Uterus (tissue), 4 donors: ENCODE results near the gene NUCKS1. TPM values are rescaled to one million over a fixed set of nuclear protein-coding genes. Genes with fewer than 3 reads are reported as not detected.

ENCODE experiments used
- DNase-seq, 2 donors: peaks; one replicate each; pipeline ENCODE4 v3.0.0-alpha.2; 2019 to 2020
- H3K27ac ChIP-seq, 2 donors: fragments of 200-600 bp; sonication (generic); 1 replicate in 1 of 2; 2 replicates in 1 of 2; pipeline ENCODE4 v1.5.1; 2016 to 2018
- H3K27me3 ChIP-seq, 2 donors: fragments of 200-600 bp; sonication (generic); one replicate each; pipeline ENCODE4 v1.5.1; 2018 to 2019; ENCODE audit warnings: control low read depth in 1 of 2
- H3K36me3 ChIP-seq, 2 donors: fragments of 200-600 bp; sonication (generic); one replicate each; pipeline ENCODE4 v1.5.1; 2019; ENCODE audit warnings: control low read depth in 1 of 2
- H3K4me1 ChIP-seq, 2 donors: fragments of 200-600 bp; sonication (generic); one replicate each; pipeline ENCODE4 v1.5.1; 2018 to 2019; ENCODE audit warnings: control low read depth in 1 of 2
- H3K4me3 ChIP-seq, 2 donors: fragments of 200-600 bp; sonication (generic); 1 replicate in 1 of 2; 2 replicates in 1 of 2; pipeline ENCODE4 v1.5.1; 2018 to 2019; ENCODE audit warnings: mild to moderate bottlenecking in 1 of 2
- H3K9me3 ChIP-seq, 2 donors: fragments of 200-600 bp; sonication (generic); one replicate each; pipeline ENCODE4 v1.5.1; 2019; ENCODE audit warnings: control low read depth in 1 of 2
- CTCF ChIP-seq, 4 experiments: fragments of 200-600 bp in 2 of 4; fragments of 450-650 bp in 2 of 4; sonication (generic) in 2 of 4; IDR thresholded peaks; one replicate each; pipeline ENCODE4 v1.5.1; 2016 to 2019; ENCODE audit warnings: antibody characterized with exemption in 4 of 4, mild to moderate bottlenecking in 2 of 4, moderate library complexity in 1 of 4
- POLR2A ChIP-seq, 2 donors: fragments of 450-650 bp; IDR thresholded peaks; one replicate each; pipeline ENCODE4 v1.6.1; 2016; ENCODE audit warnings: antibody characterized with exemption in 2 of 2, mild to moderate bottlenecking in 1 of 2, moderate library complexity in 1 of 2
- intact Hi-C: fragments of 100-400 bp; cut with DNase I; formaldehyde crosslinking; loops from one replicate; pipeline ENCODE4 v1.15.1; 2023; ENCODE audit warnings: low total_unique reads
- total RNA-seq, 4 donors: library from RNA; depleted of rRNA in 3 of 4; stranded (reverse); fragments of >200 nt in 3 of 4; gene quantifications; one replicate each; pipeline versions ENCODE4 v1.1.0 to v1.2.4, GENCODE V29; 2014 to 2023
- donor health status: DM: yes; HTN: yes; CAD: no.

The NUCKS1 gene
- total RNA-seq, 4 donors from 2014 or later: 59.4 to 286 (median 159) TPM

- no peaks in the 10 kb centered on the region for H3K36me3 ChIP-seq
- no peaks in the 10 kb centered on the region for H3K27me3 ChIP-seq
- H3K27ac ChIP-seq: no peak overlapping the region
- no peaks in the 10 kb centered on the region for H3K9me3 ChIP-seq
- TF ChIP-seq POLR2A (IDR thresholded peaks at IDR 0.05) (no peak), CTCF (IDR thresholded peaks at IDR 0.05) (no peak)
- H3K4me3 ChIP-seq: no peak overlapping the region
- DNase-seq: no peak
- no peaks in the 10 kb centered on the region for H3K4me1 ChIP-seq
- intact Hi-C loops: no loop called here
These were observed 35.5 kb upstream of the NUCKS1 start for GRCh38 chr1:205785446-205785845.

GRCh38 chr1:205783904-205784303, 33.9 kb upstream of the NUCKS1 start:
- no peaks in the 10 kb centered on the region for H3K9me3 ChIP-seq
- intact Hi-C loops: no loop called here

GRCh38 chr1:205783433-205783795, 33.4 kb upstream of the NUCKS1 start:
- DNase-seq: no peak
- no peak overlapping the region for H3K4me3 ChIP-seq
- no peak overlapping the region for H3K27ac ChIP-seq
- intact Hi-C loops: no loop called here
- H3K4me1 ChIP-seq: no peaks in the 10 kb centered on the region
- H3K9me3 ChIP-seq: no peaks in the 10 kb centered on the region
- TF ChIP-seq CTCF (IDR thresholded peaks at IDR 0.05): no peak
- no peak for TF ChIP-seq POLR2A (IDR thresholded peaks at IDR 0.05)
- no peaks in the 10 kb centered on the region for H3K27me3 ChIP-seq
- H3K36me3 ChIP-seq: no peaks in the 10 kb centered on the region

More at GRCh38 chr1:205783904-205784303, 33.9 kb upstream of the NUCKS1 start:
- H3K36me3 ChIP-seq: no peaks in the 10 kb centered on the region
- H3K27ac ChIP-seq: no peak overlapping the region
- TF ChIP-seq CTCF (IDR thresholded peaks at IDR 0.05): no peak
- no peak for TF ChIP-seq POLR2A (IDR thresholded peaks at IDR 0.05)
- no peak for DNase-seq
- no peak overlapping the region for H3K4me3 ChIP-seq
- H3K27me3 ChIP-seq: no peaks in the 10 kb centered on the region
- H3K4me1 ChIP-seq: no peaks in the 10 kb centered on the region

- H3K27ac ChIP-seq: no peak overlapping the region
These were observed 32.8 kb upstream of the NUCKS1 start for GRCh38 chr1:205782627-205783432.

More at GRCh38 chr1:205782627-205783432, 32.8 kb upstream of the NUCKS1 start:
- no peak for DNase-seq
- intact Hi-C loops: no loop called here
- H3K9me3 ChIP-seq: no peaks in the 10 kb centered on the region
- H3K4me3 ChIP-seq: no peak overlapping the region
- no peaks in the 10 kb centered on the region for H3K27me3 ChIP-seq
- H3K36me3 ChIP-seq: no peaks in the 10 kb centered on the region
- no peaks in the 10 kb centered on the region for H3K4me1 ChIP-seq
- TF ChIP-seq CTCF (IDR thresholded peaks at IDR 0.05) (no peak), POLR2A (IDR thresholded peaks at IDR 0.05) (no peak)
